ENCODE data around the gene RBM15B.

Gene RBM15B

GRCh38 chr3:51354731-51355615 lies 36.1 kb upstream of the RBM15B start:
- no peak for TF ChIP-seq CTCF (IDR thresholded peaks at IDR 0.05; ENCODE audit: insufficient read depth, low read depth, low read length, missing control alignments)
- no peak for DNase-seq (ENCODE audit: low read depth)
- no peak overlapping the region for H3K4me3 ChIP-seq (ENCODE audit: low read depth, low read length)

GRCh38 chr3:51355891-51356578 lies 35.0 kb upstream of the RBM15B start:
- H3K4me3 ChIP-seq (ENCODE audit: low read depth, low read length): no peak overlapping the region
- no peak for TF ChIP-seq CTCF (IDR thresholded peaks at IDR 0.05; ENCODE audit: insufficient read depth, low read depth, low read length, missing control alignments)
- DNase-seq (ENCODE audit: low read depth): no peak

- DNase-seq (ENCODE audit: low read depth): no peak
- no peak for TF ChIP-seq CTCF (IDR thresholded peaks at IDR 0.05; ENCODE audit: insufficient read depth, low read depth, low read length, missing control alignments)
- no peak overlapping the region for H3K4me3 ChIP-seq (ENCODE audit: low read depth, low read length)
Measured at GRCh38 chr3:51357856-51358255, 33.2 kb upstream of the RBM15B start.

- DNase-seq (ENCODE audit: low read depth): no peak
- no peak overlapping the region for H3K4me3 ChIP-seq (ENCODE audit: low read depth, low read length)
- TF ChIP-seq CTCF (IDR thresholded peaks at IDR 0.05; ENCODE audit: insufficient read depth, low read depth, low read length, missing control alignments): no peak
Measured at GRCh38 chr3:51358981-51359380, 32.1 kb upstream of the RBM15B start.

GRCh38 chr3:51360806-51361205 lies 30.3 kb upstream of the RBM15B start:
- H3K4me3 ChIP-seq (ENCODE audit: low read depth, low read length): no peak overlapping the region
- no peak for DNase-seq (ENCODE audit: low read depth)
- TF ChIP-seq CTCF (IDR thresholded peaks at IDR 0.05; ENCODE audit: insufficient read depth, low read depth, low read length, missing control alignments): no peak

- TF ChIP-seq CTCF (IDR thresholded peaks at IDR 0.05; ENCODE audit: insufficient read depth, low read depth, low read length, missing control alignments): no peak
- no peak overlapping the region for H3K4me3 ChIP-seq (ENCODE audit: low read depth, low read length)
- no peak for DNase-seq (ENCODE audit: low read depth)
Measured at GRCh38 chr3:51361746-51362145, 29.3 kb upstream of the RBM15B start.

Data from GM12865 (cell line).